Testis (tissue), 3 donors: ENCODE data around the gene LBP. TPM values are rescaled to one million over a fixed set of nuclear protein-coding genes. Genes with fewer than 3 reads are reported as not detected.

Experiments
- DNase-seq: peaks from one replicate; pipeline ENCODE4 v3.0.0-alpha.2; 2019
- H3K27ac ChIP-seq, 2 donors: fragments of 200-600 bp; sonication (generic); one replicate each; pipeline ENCODE4 v1.5.1; 2019
- H3K27me3 ChIP-seq: fragments of 200-600 bp; sonication (generic); one replicate; pipeline ENCODE4 v1.5.1; 2019
- H3K36me3 ChIP-seq: fragments of 200-600 bp; sonication (generic); one replicate; pipeline ENCODE4 v1.5.1; 2017; ENCODE audit warnings: low read depth; ENCODE audit errors: missing control alignments
- H3K4me1 ChIP-seq: fragments of 200-600 bp; sonication (generic); one replicate; pipeline ENCODE4 v1.5.1; 2019
- H3K4me3 ChIP-seq, 2 donors: fragments of 200-600 bp; sonication (generic); one replicate each; pipeline ENCODE4 v1.5.1; 2017 to 2019
- H3K9me3 ChIP-seq: fragments of 200-600 bp; sonication (generic); one replicate; pipeline ENCODE4 v1.5.1; 2017
- CTCF ChIP-seq, 3 experiments: fragments of 450-650 bp in 2 of 3; fragments of 200-600 bp in 1 of 3; sonication (generic) in 1 of 3; IDR thresholded peaks; one replicate each; pipeline ENCODE4 v1.5.1; 2016 to 2019; ENCODE audit warnings: antibody characterized with exemption in 3 of 3, mild to moderate bottlenecking in 2 of 3, moderate library complexity in 1 of 3
- POLR2A ChIP-seq: fragments of 450-650 bp; IDR thresholded peaks from one replicate; pipeline ENCODE4 v1.6.1; 2017; ENCODE audit warnings: antibody characterized with exemption, mild to moderate bottlenecking, moderate library complexity
- WGBS, 2 donors: methylation state at CpG; one replicate each; pipeline ENCODE4 v1.1.5; 2018; 5-methylcytosine and 5-hydroxymethylcytosine counted together
- intact Hi-C: fragments of 100-400 bp; cut with DNase I; formaldehyde crosslinking; loops from one replicate; pipeline ENCODE4 v1.15.1; 2023; ENCODE audit warnings: low total_unique reads
- polyA plus RNA-seq: library from polyadenylated mRNA; stranded (reverse); fragments of 350-450 nt; fragmentation: Illumina TruSeq; extraction: RNeasy Lipid Tissue Mini Kit (QIAGEN cat#74804); gene quantifications from one replicate; pipeline ENCODE4 v1.2.3, GENCODE V29; 2014; ENCODE audit warnings: low read depth, low replicate concordance; ENCODE audit not compliant: insufficient read depth
- total RNA-seq, 2 donors: library from RNA; depleted of rRNA; stranded (reverse); fragments of >200 nt; gene quantifications; one replicate each; pipeline ENCODE4 v1.2.3, GENCODE V29; 2016

LBP gene
- total and polyA plus RNA-seq, 3 donors from 2014 or later, result 0.87 to 1.3 (median 1.2) TPM

DNA sequence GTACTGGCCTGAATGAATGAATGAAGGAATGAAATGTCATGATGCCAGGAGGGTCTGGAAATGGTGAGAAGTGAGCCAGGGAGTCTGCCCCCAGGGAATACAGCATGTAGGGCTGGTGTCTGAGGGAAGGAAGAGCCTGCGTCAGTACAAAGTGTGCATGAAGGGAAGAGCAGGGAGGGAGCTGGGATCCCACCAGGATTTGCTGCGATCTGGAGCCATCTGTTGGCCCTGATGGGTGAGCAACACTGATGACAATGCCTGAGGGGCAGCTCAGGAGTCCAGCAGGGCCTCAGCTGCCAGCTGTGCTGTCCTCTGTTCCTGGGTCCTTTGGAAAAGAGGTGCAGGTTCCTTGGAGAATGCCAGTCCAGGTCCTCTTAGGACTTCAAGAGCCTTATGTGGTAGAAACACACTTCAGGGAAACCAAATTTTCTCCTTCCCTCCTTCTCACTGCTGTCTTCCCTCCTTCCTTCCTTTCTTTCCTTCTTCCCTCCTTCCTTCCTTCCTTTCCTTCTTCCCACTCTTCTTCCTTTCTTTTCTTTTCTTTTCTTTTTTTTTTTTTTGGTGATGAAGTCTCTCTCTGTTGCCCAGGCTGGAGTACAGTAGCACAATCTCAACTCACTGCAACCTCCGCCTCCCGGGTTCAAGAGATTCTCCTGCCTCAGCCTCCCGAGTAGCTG lies 30.9 kb upstream of the LBP start:
- Histone ChIP-seq H3K4me1 (no peaks in the 10 kb centered on the region), H3K9me3 (no peaks in the 10 kb centered on the region), H3K4me3 (no peak overlapping the region), H3K27ac (no peak overlapping the region), H3K36me3 (no peaks in the 10 kb centered on the region), H3K27me3 (no peaks in the 10 kb centered on the region)
- 70 to 72% methylated on average over 5 of the region's 5 CpGs for WGBS, 2 donors
- TF ChIP-seq CTCF (IDR thresholded peaks at IDR 0.05) (peak in 1 of 3 experiments; percentile 9), POLR2A (no peak)
- intact Hi-C loops, result no loop called here
- DNase-seq, result peak; percentile 30

DNA sequence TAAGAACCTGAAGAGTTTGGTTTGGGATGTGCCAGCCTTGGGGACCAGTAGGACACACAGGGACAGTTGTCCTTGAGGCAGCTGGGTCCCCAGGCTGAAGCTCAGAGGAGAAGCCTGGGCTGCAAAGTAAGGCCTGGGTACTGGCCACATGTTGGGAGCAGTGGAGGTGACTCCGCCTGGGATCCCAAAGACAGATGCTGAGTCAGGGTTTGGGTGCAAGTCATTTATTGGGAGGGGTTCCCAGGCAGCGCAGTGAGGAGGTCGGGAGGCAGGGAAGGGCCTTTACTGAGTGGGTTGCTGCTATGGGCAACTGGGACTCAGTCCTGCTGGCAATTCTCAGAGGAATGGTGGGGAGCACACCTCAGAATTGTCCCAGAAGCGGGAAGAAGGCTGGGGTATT lies 29.9 kb upstream of the LBP start:
- Histone ChIP-seq H3K36me3 (no peaks in the 10 kb centered on the region), H3K4me3 (no peak overlapping the region), H3K9me3 (no peaks in the 10 kb centered on the region), H3K27ac (no peak overlapping the region), H3K27me3 (no peaks in the 10 kb centered on the region), H3K4me1 (no peaks in the 10 kb centered on the region)
- DNase-seq, result no peak
- TF ChIP-seq CTCF (IDR thresholded peaks at IDR 0.05) (no peak), POLR2A (no peak)
- 89 to 96% methylated on average over 4 of the region's 4 CpGs for WGBS, 2 donors
- intact Hi-C loops, result no loop called here

DNA sequence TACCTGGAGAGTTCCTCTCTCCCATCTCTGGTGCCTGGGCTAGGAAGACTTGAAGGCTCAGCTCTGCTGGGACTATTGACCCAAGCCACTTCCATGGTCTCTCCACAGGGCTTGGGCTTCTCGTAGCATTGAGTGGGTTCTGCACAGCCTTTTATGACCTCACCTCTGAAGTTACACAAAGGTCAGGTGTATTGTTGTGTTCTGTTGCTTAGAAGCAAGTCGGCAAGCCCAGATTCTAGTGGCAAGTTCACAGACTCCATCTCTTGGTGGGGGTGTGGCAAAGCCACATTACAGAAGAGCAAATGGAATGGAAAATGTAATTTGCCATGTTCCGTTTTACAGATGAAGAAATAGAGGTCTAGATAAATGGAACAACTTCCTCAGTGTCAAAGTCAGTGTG lies 28.9 kb upstream of the LBP start:
- DNase-seq, result no peak
- Histone ChIP-seq H3K36me3 (no peaks in the 10 kb centered on the region), H3K9me3 (no peaks in the 10 kb centered on the region), H3K4me3 (no peak overlapping the region), H3K27ac (no peak overlapping the region), H3K27me3 (no peaks in the 10 kb centered on the region), H3K4me1 (no peaks in the 10 kb centered on the region)
- intact Hi-C loops, result no loop called here
- WGBS, 2 donors, result 89 to 94% methylated on average over 3 of the region's 3 CpGs
- TF ChIP-seq POLR2A, result no peak
- no peak for TF ChIP-seq CTCF (IDR thresholded peaks at IDR 0.05)

- DNase-seq, result no peak
- Histone ChIP-seq H3K4me1 (no peaks in the 10 kb centered on the region), H3K27ac (no peak overlapping the region), H3K9me3 (no peaks in the 10 kb centered on the region), H3K4me3 (no peak overlapping the region), H3K36me3 (no peaks in the 10 kb centered on the region), H3K27me3 (no peaks in the 10 kb centered on the region)
- TF ChIP-seq POLR2A, result no peak
- no peak for TF ChIP-seq CTCF (IDR thresholded peaks at IDR 0.05)
- intact Hi-C loops, result no loop called here
- WGBS, 2 donors, result 72 to 76% methylated on average over 6 of the region's 6 CpGs
Measured at GRCh38 chr20:38320221-38320620, 26.1 kb upstream of the LBP start.

GRCh38 chr20:38321959-38322598 lies 24.2 kb upstream of the LBP start:
- intact Hi-C loops, result no loop called here
- H3K27me3 ChIP-seq, result no peaks in the 10 kb centered on the region
- H3K36me3 ChIP-seq, result no peaks in the 10 kb centered on the region
- H3K27ac ChIP-seq, result no peak overlapping the region
- TF ChIP-seq CTCF (IDR thresholded peaks at IDR 0.05), result peak; percentile 48 to 74 (median 67)
- no peak for TF ChIP-seq POLR2A
- 30 to 42% methylated on average over 5 of the region's 5 CpGs for WGBS, 2 donors
- H3K4me1 ChIP-seq, result no peaks in the 10 kb centered on the region
- H3K9me3 ChIP-seq, result no peaks in the 10 kb centered on the region
- peak; percentile 70 for DNase-seq
- no peak overlapping the region for H3K4me3 ChIP-seq
